Endothelial cell of umbilical vein (primary cell): ENCODE results near the gene CCSER1.

Experiments used
- CTCF ChIP-seq, 2 donors: IDR thresholded peaks; 1 replicate in 1 of 2; 2 replicates in 1 of 2; pipeline ENCODE4 v1.5.1; 2011; ENCODE audit warnings: low read length in 2 of 2, mild to moderate bottlenecking in 2 of 2, moderate library complexity in 2 of 2, control low read depth in 1 of 2, inconsistent platforms in 1 of 2, low read depth in 1 of 2; ENCODE audit not compliant: insufficient read depth in 1 of 2; ENCODE audit errors: extremely low read depth in 1 of 2
- EZH2 ChIP-seq: IDR thresholded peaks from 2 replicates; pipeline ENCODE4 v1.6.1; 2012; ENCODE audit warnings: borderline replicate concordance, low read depth, mild to moderate bottlenecking, moderate library complexity, low read length, inconsistent platforms; ENCODE audit not compliant: severe bottlenecking
- FOS ChIP-seq: IDR thresholded peaks from 2 replicates; pipeline ENCODE4 v1.6.1; 2011; ENCODE audit warnings: mild to moderate bottlenecking, low read length, moderate library complexity, borderline replicate concordance; ENCODE audit not compliant: insufficient read depth
- MAX ChIP-seq: IDR thresholded peaks from 2 replicates; pipeline ENCODE4 v1.6.1; 2011; ENCODE audit not compliant: insufficient read depth, insufficient read length
- POLR2A ChIP-seq: IDR thresholded peaks from 2 replicates; pipeline ENCODE4 v1.6.1; 2012; ENCODE audit warnings: low read depth, mild to moderate bottlenecking, control low read depth, low read length
- POLR2AphosphoS5 ChIP-seq: IDR thresholded peaks from 2 replicates; pipeline ENCODE4 v1.6.1; 2012; ENCODE audit warnings: low read depth, mild to moderate bottlenecking, control low read depth, low read length, moderate library complexity; ENCODE audit not compliant: insufficient read depth

DNA sequence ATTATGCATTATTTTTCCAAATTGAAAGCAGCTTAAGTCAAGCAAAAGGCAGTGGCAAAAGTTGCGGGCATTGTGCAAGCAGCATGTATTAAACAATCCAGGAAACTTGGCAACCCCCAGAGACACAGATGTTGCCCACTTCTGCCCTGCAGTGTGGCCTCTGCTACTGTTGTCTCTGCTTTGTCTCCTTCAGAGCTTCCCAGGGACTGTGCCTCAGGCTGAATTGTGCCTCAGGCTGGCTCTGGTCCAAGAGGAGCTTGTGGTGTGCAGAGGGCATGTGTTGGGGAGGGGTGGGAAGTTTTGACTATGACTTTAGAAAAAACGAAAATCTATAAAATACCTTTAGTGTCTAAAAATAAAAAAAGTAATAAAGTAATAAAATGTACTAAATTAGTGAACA is 201.4 kb downstream of the CCSER1 start:
- TF ChIP-seq POLR2AphosphoS5 (no peak), CTCF (IDR thresholded peaks at IDR 0.05; ENCODE audit: extremely low read depth in 1 of 2, insufficient read depth in 1 of 2, low read depth in 1 of 2, low read length in 2 of 2) (no peak), POLR2A (no peak), MAX (no peak), FOS (no peak), EZH2 (no peak)
